Vagina (tissue), 2 donors: ENCODE data around the gene ALKBH5. TPM values are rescaled to one million over a fixed set of nuclear protein-coding genes. Genes with fewer than 3 reads are reported as not detected.

Source experiments
- DNase-seq, 2 donors: peaks; one replicate each; pipeline ENCODE4 v3.0.0-alpha.2; 2017; ENCODE audit errors: extremely low spot score in 2 of 2
- H3K27ac ChIP-seq: fragments of 200-600 bp; sonication (generic); one replicate; pipeline ENCODE4 v1.5.1; 2019
- H3K27me3 ChIP-seq: fragments of 200-600 bp; sonication (generic); one replicate; pipeline ENCODE4 v1.5.1; 2019
- H3K36me3 ChIP-seq, 2 donors: fragments of 200-600 bp; sonication (generic); one replicate each; pipeline ENCODE4 v1.5.1; 2017 to 2019
- H3K4me1 ChIP-seq: fragments of 200-600 bp; sonication (generic); one replicate; pipeline ENCODE4 v1.5.1; 2019
- H3K4me3 ChIP-seq, 2 donors: fragments of 200-600 bp; sonication (generic); 1 replicate in 1 of 2; 2 replicates in 1 of 2; pipeline ENCODE4 v1.5.1; 2016 to 2019
- H3K9me3 ChIP-seq: fragments of 200-600 bp; sonication (generic); one replicate; pipeline ENCODE4 v1.5.1; 2019
- CTCF ChIP-seq, 3 experiments: fragments of 450-650 bp in 2 of 3; fragments of 200-600 bp in 1 of 3; sonication (generic) in 1 of 3; IDR thresholded peaks; one replicate each; pipeline ENCODE4 v1.5.1; 2017 to 2019; ENCODE audit warnings: antibody characterized with exemption in 3 of 3, mild to moderate bottlenecking in 2 of 3, moderate library complexity in 2 of 3
- POLR2A ChIP-seq, 2 donors: fragments of 450-650 bp; IDR thresholded peaks; one replicate each; pipeline ENCODE4 v1.6.1; 2017; ENCODE audit warnings: antibody characterized with exemption in 2 of 2, mild to moderate bottlenecking in 2 of 2, moderate library complexity in 2 of 2
- POLR2AphosphoS5 ChIP-seq, 2 donors: sonication (generic); formaldehyde crosslinking; IDR thresholded peaks; one replicate each; pipeline ENCODE4 v1.9.0; 2017; ENCODE audit warnings: antibody characterized with exemption in 2 of 2, mild to moderate bottlenecking in 2 of 2, low read depth in 1 of 2; ENCODE audit not compliant: insufficient read depth in 1 of 2
- intact Hi-C: fragments of 100-400 bp; cut with DNase I; formaldehyde crosslinking; loops from one replicate; pipeline ENCODE4 v1.15.1; 2023
- total RNA-seq: library from RNA; depleted of rRNA; stranded (reverse); fragments of >200 nt; gene quantifications from one replicate; pipeline ENCODE4 v1.2.3, GENCODE V29; 2016

ALKBH5 gene
- total RNA-seq, 1 donor from 2014 or later: 77.3 TPM

- Histone ChIP-seq H3K27me3 (no peaks in the 10 kb centered on the region), H3K9me3 (no peaks in the 10 kb centered on the region), H3K27ac (no peak overlapping the region), H3K4me3 (no peak overlapping the region), H3K4me1 (peaks cover 12% of the 10 kb centered on the region), H3K36me3 (no peaks in the 10 kb centered on the region)
- DNase-seq: no peak
- intact Hi-C loops: no loop called here
- no peak for TF ChIP-seq POLR2AphosphoS5 (IDR thresholded peaks at IDR 0.05; ENCODE audit: insufficient read depth in 1 of 2, low read depth in 1 of 2)
- TF ChIP-seq CTCF (IDR thresholded peaks at IDR 0.05): no peak
- no peak for TF ChIP-seq POLR2A (IDR thresholded peaks at IDR 0.05)
Measured at GRCh38 chr17:18148586-18148985, 35.0 kb upstream of the ALKBH5 start.

DNA sequence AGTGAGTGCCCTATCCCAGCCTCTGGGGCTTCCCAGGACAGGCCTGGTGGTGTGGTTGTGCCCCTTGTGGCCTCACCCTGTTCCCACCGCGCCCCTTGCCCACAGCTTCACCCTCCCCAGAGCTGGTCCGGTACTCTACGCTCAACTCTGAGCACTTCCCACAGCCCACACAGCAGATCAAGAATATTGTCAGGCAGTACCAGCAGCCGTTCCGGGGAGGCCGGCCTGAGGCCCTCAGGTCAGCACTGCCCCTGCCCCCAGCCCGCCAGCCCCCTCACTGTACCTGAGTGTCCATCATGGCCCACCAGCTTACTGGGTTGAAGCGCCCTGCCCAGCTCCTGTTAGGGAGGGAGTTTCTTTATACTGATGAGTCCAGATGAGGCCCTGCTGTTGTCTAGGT lies 32.3 kb upstream of the ALKBH5 start:
- no peak for DNase-seq
- Histone ChIP-seq H3K4me1 (peaks cover 22% of the 10 kb centered on the region), H3K27ac (no peak overlapping the region), H3K27me3 (no peaks in the 10 kb centered on the region), H3K4me3 (no peak overlapping the region), H3K9me3 (no peaks in the 10 kb centered on the region), H3K36me3 (no peaks in the 10 kb centered on the region)
- intact Hi-C loops: no loop called here
- TF ChIP-seq POLR2A (IDR thresholded peaks at IDR 0.05): no peak
- TF ChIP-seq CTCF (IDR thresholded peaks at IDR 0.05): no peak
- TF ChIP-seq POLR2AphosphoS5 (IDR thresholded peaks at IDR 0.05; ENCODE audit: insufficient read depth in 1 of 2, low read depth in 1 of 2): no peak

DNA sequence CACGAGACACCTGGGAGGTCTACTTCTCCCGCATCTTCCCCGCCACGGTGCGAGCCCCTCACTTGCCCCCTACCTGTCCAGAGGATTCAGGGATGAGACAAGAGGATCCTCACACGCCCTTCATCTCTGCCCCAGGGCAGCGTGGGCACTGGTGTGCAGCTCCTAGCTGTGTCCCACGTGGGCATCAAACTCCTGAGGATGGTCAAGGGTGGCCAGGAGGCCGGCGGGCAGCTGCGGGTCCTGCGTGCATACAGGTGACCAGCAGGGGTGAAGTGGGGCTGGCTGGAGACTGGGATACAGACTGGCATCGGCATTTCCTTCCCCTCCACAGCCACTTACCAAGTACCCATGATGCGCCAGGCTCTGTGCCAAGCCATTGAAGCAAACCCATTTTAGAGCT lies 28.4 kb upstream of the ALKBH5 start:
- no peaks in the 10 kb centered on the region for H3K27me3 ChIP-seq
- no peak for DNase-seq
- no peaks in the 10 kb centered on the region for H3K9me3 ChIP-seq
- no peaks in the 10 kb centered on the region for H3K36me3 ChIP-seq
- peaks cover 41% of the 10 kb centered on the region for H3K4me1 ChIP-seq
- no peak overlapping the region for H3K4me3 ChIP-seq
- H3K27ac ChIP-seq: no peak overlapping the region
- intact Hi-C loops: no loop called here
- TF ChIP-seq POLR2A (IDR thresholded peaks at IDR 0.05) (no peak), POLR2AphosphoS5 (IDR thresholded peaks at IDR 0.05; ENCODE audit: insufficient read depth in 1 of 2, low read depth in 1 of 2) (no peak), CTCF (IDR thresholded peaks at IDR 0.05) (no peak)

DNA sequence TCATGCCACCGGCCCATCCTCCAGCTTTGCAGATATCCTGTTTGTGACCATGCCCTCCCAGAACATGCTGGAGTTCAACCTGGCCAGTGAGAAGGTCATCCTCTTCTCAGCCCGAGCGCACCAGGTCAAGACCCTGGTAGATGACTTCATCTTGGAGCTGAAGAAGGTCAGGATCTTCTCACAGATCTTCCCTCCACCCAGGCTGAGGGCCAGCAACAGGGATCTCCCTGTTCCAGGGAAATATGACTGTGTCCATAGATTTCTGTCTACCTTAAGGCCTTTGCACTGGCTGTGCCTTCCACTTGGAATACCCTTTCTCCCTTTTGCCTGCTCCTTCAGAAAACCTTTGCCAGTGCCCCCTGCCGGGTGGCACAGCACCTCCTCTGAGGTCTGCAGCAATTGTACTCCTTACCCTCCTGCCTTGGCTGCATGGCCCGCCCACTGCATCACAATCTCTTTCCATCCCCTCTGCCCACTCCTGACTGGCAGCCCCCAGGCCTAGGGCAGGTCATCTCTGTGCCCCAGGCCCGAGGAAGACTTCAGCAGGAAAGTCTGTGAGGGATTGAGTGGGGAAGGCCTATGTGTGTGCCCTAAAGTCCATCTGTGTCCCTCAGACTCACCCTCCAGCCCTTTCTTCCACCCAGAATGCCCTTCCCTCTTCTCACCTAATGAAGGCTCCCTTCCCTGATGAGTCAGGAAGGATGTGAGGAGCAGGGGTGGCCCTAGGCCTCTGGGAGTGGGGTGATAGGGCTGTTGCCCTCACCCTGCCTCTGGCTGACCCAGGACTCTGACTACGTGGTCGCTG lies 27.3 kb upstream of the ALKBH5 start:
- intact Hi-C loops: no loop called here
- Histone ChIP-seq H3K4me1 (peaks cover 41% of the 10 kb centered on the region), H3K9me3 (no peaks in the 10 kb centered on the region)

More for the DNA sequence above, 27.3 kb upstream of the ALKBH5 start:
- DNase-seq: no peak
- Histone ChIP-seq H3K27me3 (no peaks in the 10 kb centered on the region), H3K4me3 (no peak overlapping the region), H3K27ac (no peak overlapping the region), H3K36me3 (no peaks in the 10 kb centered on the region)
- TF ChIP-seq POLR2A (IDR thresholded peaks at IDR 0.05): no peak
- TF ChIP-seq CTCF (IDR thresholded peaks at IDR 0.05): no peak
- TF ChIP-seq POLR2AphosphoS5 (IDR thresholded peaks at IDR 0.05; ENCODE audit: insufficient read depth in 1 of 2, low read depth in 1 of 2): no peak
